AG04450 (cell line): ENCODE measurements around the gene EFEMP1. TPM values are rescaled to one million over a fixed set of nuclear protein-coding genes. Genes with fewer than 3 reads are reported as not detected.

Experiments used
- CTCF ChIA-PET: fragments of 300-600, 350-600 bp; formaldehyde crosslinking; extraction: SDS; loops from one replicate; lab custom pipeline; 2022; ENCODE audit warnings: antibody characterized with exemption, inconsistent platforms; lab: Charles Lee
- POLR2A ChIA-PET: fragments of 350-600 bp; formaldehyde crosslinking; extraction: SDS; loops from one replicate; lab custom pipeline; 2021; ENCODE audit warnings: antibody characterized with exemption, inconsistent platforms; lab: Yijun Ruan, JAX
- DNase-seq: peaks from one replicate; pipeline ENCODE4 v3.0.0-alpha.2; 2011; ENCODE audit warnings: low read depth, low spot score
- H3K27ac ChIP-seq: one replicate; pipeline ENCODE4 v1.5.1; 2012; ENCODE audit warnings: low read depth, low read length, control low read depth
- H3K27me3 ChIP-seq: one replicate; pipeline ENCODE4 v1.6.0; 2012; ENCODE audit warnings: low read length; ENCODE audit not compliant: control insufficient read depth, insufficient read depth
- H3K4me3 ChIP-seq: 2 replicates; pipeline ENCODE4 v1.5.1; 2011; ENCODE audit warnings: mild to moderate bottlenecking, low read depth, low read length, control low read depth
- H3K9me3 ChIP-seq: 2 replicates; pipeline ENCODE4 v1.5.1; 2012; ENCODE audit warnings: low read length; ENCODE audit not compliant: control insufficient read depth, insufficient read depth
- polyA plus RNA-seq: library from polyadenylated mRNA; depleted of rRNA; stranded (reverse); fragments of >200 nt; gene quantifications from 2 replicates; pipeline ENCODE4 v1.2.3, GENCODE V29; 2011
- TF ChIP-seq, protein P1 (sequence below): IDR thresholded peaks from 2 replicates; pipeline ENCODE4 v1.5.1; 2011; ENCODE audit warnings: low read depth, low read length, control low read depth, inconsistent platforms

Gene EFEMP1
- polyA plus RNA-seq, 1 experiment: 423 TPM

- TF ChIP-seq, protein P1, sequence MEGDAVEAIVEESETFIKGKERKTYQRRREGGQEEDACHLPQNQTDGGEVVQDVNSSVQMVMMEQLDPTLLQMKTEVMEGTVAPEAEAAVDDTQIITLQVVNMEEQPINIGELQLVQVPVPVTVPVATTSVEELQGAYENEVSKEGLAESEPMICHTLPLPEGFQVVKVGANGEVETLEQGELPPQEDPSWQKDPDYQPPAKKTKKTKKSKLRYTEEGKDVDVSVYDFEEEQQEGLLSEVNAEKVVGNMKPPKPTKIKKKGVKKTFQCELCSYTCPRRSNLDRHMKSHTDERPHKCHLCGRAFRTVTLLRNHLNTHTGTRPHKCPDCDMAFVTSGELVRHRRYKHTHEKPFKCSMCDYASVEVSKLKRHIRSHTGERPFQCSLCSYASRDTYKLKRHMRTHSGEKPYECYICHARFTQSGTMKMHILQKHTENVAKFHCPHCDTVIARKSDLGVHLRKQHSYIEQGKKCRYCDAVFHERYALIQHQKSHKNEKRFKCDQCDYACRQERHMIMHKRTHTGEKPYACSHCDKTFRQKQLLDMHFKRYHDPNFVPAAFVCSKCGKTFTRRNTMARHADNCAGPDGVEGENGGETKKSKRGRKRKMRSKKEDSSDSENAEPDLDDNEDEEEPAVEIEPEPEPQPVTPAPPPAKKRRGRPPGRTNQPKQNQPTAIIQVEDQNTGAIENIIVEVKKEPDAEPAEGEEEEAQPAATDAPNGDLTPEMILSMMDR: no peak
- no peaks in the 10 kb centered on the region for H3K9me3 ChIP-seq
- DNase-seq: no peak
- no peaks in the 10 kb centered on the region for H3K27me3 ChIP-seq
- H3K4me3 ChIP-seq: no peak overlapping the region
- CTCF ChIA-PET: interaction anchor here (0.5 to 1.5 kb wide), 2 partner anchors 80 to 132 kb away, joined by 3 to 4 read pairs; no protein-coding TSS in a partner anchor
- H3K27ac ChIP-seq: no peak overlapping the region
- POLR2A ChIA-PET: no interaction called here
These were observed 19.9 kb downstream of the EFEMP1 start for GRCh38 chr2:55903727-55904126.

DNA sequence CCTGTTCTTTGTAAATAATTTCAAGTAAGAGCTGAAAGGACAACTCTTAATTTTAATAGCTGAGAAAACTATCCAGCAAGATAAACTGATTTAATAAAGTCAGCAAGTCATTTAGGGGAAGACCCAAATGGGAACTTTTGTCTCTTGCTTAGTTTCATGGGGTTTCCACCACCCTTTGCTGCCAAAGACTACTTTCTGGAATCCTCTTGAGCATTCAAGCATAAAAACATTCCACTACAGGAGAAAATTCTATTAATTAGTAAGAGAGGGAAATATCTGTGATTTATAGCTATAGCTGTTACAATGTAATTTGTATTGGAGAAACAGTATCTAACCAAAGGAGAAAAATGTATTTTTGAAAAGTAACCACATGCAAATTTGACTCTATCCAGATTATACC is 20.6 kb downstream of the EFEMP1 start:
- Histone ChIP-seq H3K27ac (no peak overlapping the region), H3K9me3 (no peaks in the 10 kb centered on the region), H3K27me3 (no peaks in the 10 kb centered on the region), H3K4me3 (no peak overlapping the region)
- CTCF ChIA-PET: interaction anchor here (1.0 to 1.5 kb wide), 2 partner anchors 58 to 131 kb away, joined by 4 to 6 read pairs; no protein-coding TSS in a partner anchor
- POLR2A ChIA-PET: interaction anchor here (0.6 kb wide), 1 partner anchor 33 kb away, joined by 5 read pairs; no protein-coding TSS in a partner anchor
- TF ChIP-seq, protein P1: no peak
- no peak for DNase-seq

GRCh38 chr2:55902429-55902828 is 21.2 kb downstream of the EFEMP1 start:
- no peaks in the 10 kb centered on the region for H3K27me3 ChIP-seq
- CTCF ChIA-PET: interaction anchor here (1.0 kb wide), 1 partner anchor 59 kb away, joined by 6 read pairs; no protein-coding TSS in a partner anchor
- TF ChIP-seq, protein P1: no peak
- POLR2A ChIA-PET: interaction anchor here (0.6 kb wide), 1 partner anchor 33 kb away, joined by 5 read pairs; no protein-coding TSS in a partner anchor
- H3K27ac ChIP-seq: no peak overlapping the region
- no peaks in the 10 kb centered on the region for H3K9me3 ChIP-seq
- DNase-seq: no peak
- no peak overlapping the region for H3K4me3 ChIP-seq

GRCh38 chr2:55901941-55902340 is 21.6 kb downstream of the EFEMP1 start:
- H3K27me3 ChIP-seq: no peaks in the 10 kb centered on the region
- TF ChIP-seq, protein P1: no peak
- DNase-seq: no peak
- CTCF ChIA-PET: no interaction called here
- no peaks in the 10 kb centered on the region for H3K9me3 ChIP-seq
- POLR2A ChIA-PET: no interaction called here
- H3K4me3 ChIP-seq: no peak overlapping the region
- H3K27ac ChIP-seq: no peak overlapping the region

- no peak overlapping the region for H3K27ac ChIP-seq
- no peak overlapping the region for H3K4me3 ChIP-seq
- TF ChIP-seq, protein P1: no peak
- no peak for DNase-seq
- POLR2A ChIA-PET: no interaction called here
- H3K27me3 ChIP-seq: no peaks in the 10 kb centered on the region
- no peaks in the 10 kb centered on the region for H3K9me3 ChIP-seq
- CTCF ChIA-PET: no interaction called here
These were observed 22.3 kb downstream of the EFEMP1 start for GRCh38 chr2:55901322-55901721.
